HEK293 (cell line): ENCODE results near the gene GALC.

Source experiments
- CTCF ChIA-PET: fragments of 350-600 bp; formaldehyde crosslinking; extraction: SDS; loops from one replicate; lab custom pipeline; 2021; ENCODE audit warnings: antibody characterized with exemption; lab: Yijun Ruan, JAX
- POLR2A ChIA-PET: fragments of 300-600 bp; formaldehyde crosslinking; extraction: SDS; loops from one replicate; lab custom pipeline; 2020; ENCODE audit warnings: antibody characterized with exemption, inconsistent platforms; lab: Yijun Ruan, JAX
- H3K27ac ChIP-seq: fragments of 200-500 bp; sonication (Bioruptor generic); 2 replicates; pipeline ENCODE4 v1.5.1; 2014; ENCODE audit warnings: low read depth, low read length, control low read depth, inconsistent platforms; ENCODE audit errors: extremely low read depth
- H3K36me3 ChIP-seq, 2 experiments: fragments of 200-500 bp in 1 of 2; sonication (Bioruptor generic) in 1 of 2; 1 replicate in 1 of 2; 2 replicates in 1 of 2; pipeline ENCODE4 v1.5.1; 2014 to 2017; ENCODE audit warnings: inconsistent platforms in 2 of 2, low read length in 2 of 2; ENCODE audit not compliant: control insufficient read depth in 2 of 2, insufficient read depth in 1 of 2
- H3K4me1 ChIP-seq: fragments of 200-500 bp; sonication (Bioruptor generic); 2 replicates; pipeline ENCODE4 v1.5.1; 2014; ENCODE audit warnings: mild to moderate bottlenecking, low read length, inconsistent platforms; ENCODE audit not compliant: control insufficient read depth, insufficient read depth
- H3K4me3 ChIP-seq: 2 replicates; pipeline ENCODE4 v1.5.1; 2011; ENCODE audit warnings: low read depth, mild to moderate bottlenecking, control low read depth, low read length, moderate library complexity
- H3K9me3 ChIP-seq: fragments of 200-500 bp; sonication (Bioruptor generic); 2 replicates; pipeline ENCODE4 v1.5.1; 2014; ENCODE audit warnings: low read depth, low read length, inconsistent platforms; ENCODE audit not compliant: control insufficient read depth, insufficient read depth
- HIC1 ChIP-seq: fragments of 450-650 bp; formaldehyde crosslinking; IDR thresholded peaks from 2 replicates; pipeline ENCODE4 v1.5.1; 2016; ENCODE audit warnings: missing biosample characterization, missing genetic modification characterization
- HOXA7 ChIP-seq: sonication (generic); formaldehyde crosslinking; IDR thresholded peaks from 2 replicates; pipeline ENCODE4 v1.8.1; 2022; ENCODE audit warnings: missing genetic modification reagents, borderline replicate concordance
- SP2 ChIP-seq: fragments of 450-650 bp; formaldehyde crosslinking; IDR thresholded peaks from 2 replicates; pipeline ENCODE4 v1.5.1; 2016; ENCODE audit warnings: missing biosample characterization, missing genetic modification characterization
- ZFHX2 ChIP-seq: fragments of 450-650 bp; formaldehyde crosslinking; conservative IDR thresholded peaks from 2 replicates; pipeline ENCODE4 v1.5.1; 2016; ENCODE audit warnings: missing biosample characterization, missing genetic modification characterization
- ZFP41 ChIP-seq: fragments of 450-650 bp; formaldehyde crosslinking; IDR thresholded peaks from 2 replicates; pipeline ENCODE4 v1.5.1; 2016; ENCODE audit warnings: missing biosample characterization, missing genetic modification characterization, borderline replicate concordance
- ZNF16 ChIP-seq: fragments of 450-650 bp; formaldehyde crosslinking; IDR thresholded peaks from 2 replicates; pipeline ENCODE4 v1.5.1; 2016; ENCODE audit warnings: low read depth, missing biosample characterization, missing genetic modification characterization
- ZNF248 ChIP-seq: fragments of 450-650 bp; formaldehyde crosslinking; IDR thresholded peaks from 2 replicates; pipeline ENCODE4 v1.5.1; 2017; ENCODE audit warnings: missing biosample characterization, missing genetic modification characterization
- ZNF341 ChIP-seq: fragments of 450-650 bp; formaldehyde crosslinking; IDR thresholded peaks from 2 replicates; pipeline ENCODE4; 2016; ENCODE audit warnings: low read depth, missing biosample characterization, missing genetic modification characterization
- ZNF416 ChIP-seq: fragments of 450-650 bp; formaldehyde crosslinking; IDR thresholded peaks from 2 replicates; pipeline ENCODE4 v1.5.1; 2016; ENCODE audit warnings: missing biosample characterization, missing genetic modification characterization
- ZNF510 ChIP-seq: fragments of 450-650 bp; formaldehyde crosslinking; IDR thresholded peaks from 2 replicates; pipeline ENCODE4 v1.5.1; 2018; ENCODE audit warnings: mild to moderate bottlenecking, missing genetic modification characterization, missing biosample characterization; ENCODE audit not compliant: insufficient replicate concordance
- ZNF514 ChIP-seq: fragments of 450-650 bp; formaldehyde crosslinking; IDR thresholded peaks from 2 replicates; pipeline ENCODE4 v1.5.1; 2016; ENCODE audit warnings: missing biosample characterization, missing genetic modification characterization
- ZNF544 ChIP-seq: fragments of 450-650 bp; formaldehyde crosslinking; IDR thresholded peaks from 2 replicates; pipeline ENCODE4 v1.5.0; 2017; ENCODE audit warnings: missing biosample characterization, missing genetic modification characterization
- ZNF549 ChIP-seq: fragments of 450-650 bp; IDR thresholded peaks from 2 replicates; pipeline ENCODE4 v1.5.1; 2018; ENCODE audit warnings: missing biosample characterization, missing genetic modification characterization, mild to moderate bottlenecking, inconsistent platforms, moderate library complexity
- TF ChIP-seq, protein P1 (sequence below): fragments of 450-650 bp; formaldehyde crosslinking; IDR thresholded peaks from 2 replicates; pipeline ENCODE4 v1.5.1; 2016; ENCODE audit warnings: missing biosample characterization, missing genetic modification characterization
- TF ChIP-seq, protein P2 (sequence below): fragments of 450-650 bp; formaldehyde crosslinking; IDR thresholded peaks from 2 replicates; pipeline ENCODE4 v1.5.1; 2016; ENCODE audit warnings: missing biosample characterization, missing genetic modification characterization
- TF ChIP-seq, protein P3 (sequence below): fragments of 450-650 bp; formaldehyde crosslinking; IDR thresholded peaks from 2 replicates; pipeline ENCODE4 v1.5.1; 2016; ENCODE audit warnings: missing biosample characterization, missing genetic modification characterization, borderline replicate concordance
- TF ChIP-seq, protein P4 (sequence below): fragments of 450-650 bp; formaldehyde crosslinking; conservative IDR thresholded peaks from 2 replicates; pipeline ENCODE4 v1.5.1; 2016; ENCODE audit warnings: low read depth, missing biosample characterization, missing genetic modification characterization

Gene GALC

DNA sequence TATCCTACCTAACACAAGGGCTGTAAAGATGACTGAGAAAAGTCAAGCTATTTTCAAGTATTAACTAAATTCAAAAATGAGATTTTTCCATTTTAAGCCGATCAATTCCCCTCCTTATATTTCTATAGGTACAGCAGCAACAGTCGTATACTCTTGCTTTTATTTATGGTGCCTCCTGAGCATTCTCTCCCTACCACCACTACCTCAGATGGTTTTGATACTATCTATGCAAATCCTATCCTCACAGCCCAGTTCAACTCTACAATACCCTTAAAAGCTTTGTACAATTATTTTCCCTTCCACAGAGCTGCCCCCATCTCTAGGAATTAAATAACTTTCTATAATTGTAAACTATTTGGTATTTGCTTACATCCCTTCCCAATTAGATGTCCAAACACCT lies 52.1 kb downstream of the GALC start:
- H3K4me3 ChIP-seq, result no peak overlapping the region
- TF ChIP-seq ZFP41 (no peak), ZNF16 (tag by site-specific recombination) (no peak), ZNF544 (no peak), ZNF416 (tag by site-specific recombination) (no peak), SP2 (tag by site-specific recombination) (no peak), ZFHX2 (tag by site-specific recombination) (no peak)
- TF ChIP-seq, protein P1, sequence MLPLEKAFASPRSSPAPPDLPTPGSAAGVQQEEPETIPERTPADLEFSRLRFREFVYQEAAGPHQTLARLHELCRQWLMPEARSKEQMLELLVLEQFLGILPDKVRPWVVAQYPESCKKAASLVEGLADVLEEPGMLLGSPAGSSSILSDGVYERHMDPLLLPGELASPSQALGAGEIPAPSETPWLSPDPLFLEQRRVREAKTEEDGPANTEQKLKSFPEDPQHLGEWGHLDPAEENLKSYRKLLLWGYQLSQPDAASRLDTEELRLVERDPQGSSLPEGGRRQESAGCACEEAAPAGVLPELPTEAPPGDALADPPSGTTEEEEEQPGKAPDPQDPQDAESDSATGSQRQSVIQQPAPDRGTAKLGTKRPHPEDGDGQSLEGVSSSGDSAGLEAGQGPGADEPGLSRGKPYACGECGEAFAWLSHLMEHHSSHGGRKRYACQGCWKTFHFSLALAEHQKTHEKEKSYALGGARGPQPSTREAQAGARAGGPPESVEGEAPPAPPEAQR (tag by site-specific recombination), result no peak
- H3K4me1 ChIP-seq, result no peaks in the 10 kb centered on the region
- no peak overlapping the region for H3K27ac ChIP-seq
- no peaks in the 10 kb centered on the region for H3K9me3 ChIP-seq
- H3K36me3 ChIP-seq, result no peaks in the 10 kb centered on the region
- ChIA-PET CTCF (interaction anchor here (0.6 kb wide), 2 partner anchors 68 to 73 kb away, joined by 3 to 8 read pairs; no protein-coding TSS in a partner anchor), POLR2A (no interaction called here)

- CTCF ChIA-PET, result interaction anchor here (0.6 kb wide), 3 partner anchors 25 to 73 kb away, joined by 3 to 8 read pairs (median 4); no protein-coding TSS in a partner anchor
- POLR2A ChIA-PET, result no interaction called here
- H3K36me3 ChIP-seq, result no peaks in the 10 kb centered on the region
- TF ChIP-seq ZNF341 (no peak), HIC1 (tag by site-specific recombination) (no peak), ZNF510 (tag by site-specific recombination) (no peak), ZNF549 (no peak), ZNF514 (no peak), HOXA7 (no peak), ZNF16 (tag by site-specific recombination) (no peak), ZNF248 (tag by site-specific recombination) (no peak)
- TF ChIP-seq, protein P2, sequence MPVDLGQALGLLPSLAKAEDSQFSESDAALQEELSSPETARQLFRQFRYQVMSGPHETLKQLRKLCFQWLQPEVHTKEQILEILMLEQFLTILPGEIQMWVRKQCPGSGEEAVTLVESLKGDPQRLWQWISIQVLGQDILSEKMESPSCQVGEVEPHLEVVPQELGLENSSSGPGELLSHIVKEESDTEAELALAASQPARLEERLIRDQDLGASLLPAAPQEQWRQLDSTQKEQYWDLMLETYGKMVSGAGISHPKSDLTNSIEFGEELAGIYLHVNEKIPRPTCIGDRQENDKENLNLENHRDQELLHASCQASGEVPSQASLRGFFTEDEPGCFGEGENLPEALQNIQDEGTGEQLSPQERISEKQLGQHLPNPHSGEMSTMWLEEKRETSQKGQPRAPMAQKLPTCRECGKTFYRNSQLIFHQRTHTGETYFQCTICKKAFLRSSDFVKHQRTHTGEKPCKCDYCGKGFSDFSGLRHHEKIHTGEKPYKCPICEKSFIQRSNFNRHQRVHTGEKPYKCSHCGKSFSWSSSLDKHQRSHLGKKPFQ, result no peak
- TF ChIP-seq, protein P3, sequence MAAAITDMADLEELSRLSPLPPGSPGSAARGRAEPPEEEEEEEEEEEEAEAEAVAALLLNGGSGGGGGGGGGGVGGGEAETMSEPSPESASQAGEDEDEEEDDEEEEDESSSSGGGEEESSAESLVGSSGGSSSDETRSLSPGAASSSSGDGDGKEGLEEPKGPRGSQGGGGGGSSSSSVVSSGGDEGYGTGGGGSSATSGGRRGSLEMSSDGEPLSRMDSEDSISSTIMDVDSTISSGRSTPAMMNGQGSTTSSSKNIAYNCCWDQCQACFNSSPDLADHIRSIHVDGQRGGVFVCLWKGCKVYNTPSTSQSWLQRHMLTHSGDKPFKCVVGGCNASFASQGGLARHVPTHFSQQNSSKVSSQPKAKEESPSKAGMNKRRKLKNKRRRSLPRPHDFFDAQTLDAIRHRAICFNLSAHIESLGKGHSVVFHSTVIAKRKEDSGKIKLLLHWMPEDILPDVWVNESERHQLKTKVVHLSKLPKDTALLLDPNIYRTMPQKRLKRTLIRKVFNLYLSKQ, result no peak
- TF ChIP-seq, protein P4, sequence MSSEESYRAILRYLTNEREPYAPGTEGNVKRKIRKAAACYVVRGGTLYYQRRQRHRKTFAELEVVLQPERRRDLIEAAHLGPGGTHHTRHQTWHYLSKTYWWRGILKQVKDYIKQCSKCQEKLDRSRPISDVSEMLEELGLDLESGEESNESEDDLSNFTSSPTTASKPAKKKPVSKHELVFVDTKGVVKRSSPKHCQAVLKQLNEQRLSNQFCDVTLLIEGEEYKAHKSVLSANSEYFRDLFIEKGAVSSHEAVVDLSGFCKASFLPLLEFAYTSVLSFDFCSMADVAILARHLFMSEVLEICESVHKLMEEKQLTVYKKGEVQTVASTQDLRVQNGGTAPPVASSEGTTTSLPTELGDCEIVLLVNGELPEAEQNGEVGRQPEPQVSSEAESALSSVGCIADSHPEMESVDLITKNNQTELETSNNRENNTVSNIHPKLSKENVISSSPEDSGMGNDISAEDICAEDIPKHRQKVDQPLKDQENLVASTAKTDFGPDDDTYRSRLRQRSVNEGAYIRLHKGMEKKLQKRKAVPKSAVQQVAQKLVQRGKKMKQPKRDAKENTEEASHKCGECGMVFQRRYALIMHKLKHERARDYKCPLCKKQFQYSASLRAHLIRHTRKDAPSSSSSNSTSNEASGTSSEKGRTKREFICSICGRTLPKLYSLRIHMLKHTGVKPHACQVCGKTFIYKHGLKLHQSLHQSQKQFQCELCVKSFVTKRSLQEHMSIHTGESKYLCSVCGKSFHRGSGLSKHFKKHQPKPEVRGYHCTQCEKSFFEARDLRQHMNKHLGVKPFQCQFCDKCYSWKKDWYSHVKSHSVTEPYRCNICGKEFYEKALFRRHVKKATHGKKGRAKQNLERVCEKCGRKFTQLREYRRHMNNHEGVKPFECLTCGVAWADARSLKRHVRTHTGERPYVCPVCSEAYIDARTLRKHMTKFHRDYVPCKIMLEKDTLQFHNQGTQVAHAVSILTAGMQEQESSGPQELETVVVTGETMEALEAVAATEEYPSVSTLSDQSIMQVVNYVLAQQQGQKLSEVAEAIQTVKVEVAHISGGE (tag by site-specific recombination), result no peak
- H3K4me3 ChIP-seq, result no peak overlapping the region
- no peak overlapping the region for H3K27ac ChIP-seq
- no peaks in the 10 kb centered on the region for H3K9me3 ChIP-seq
- H3K4me1 ChIP-seq, result no peaks in the 10 kb centered on the region
Measured at GRCh38 chr14:87940382-87940781, 52.6 kb downstream of the GALC start.
